CD14-positive monocyte (primary cell): ENCODE measurements around the gene ZCCHC14. TPM values are rescaled to one million over a fixed set of nuclear protein-coding genes. Genes with fewer than 3 reads are reported as not detected.

Experiments
- DNase-seq, 3 donors: peaks; one replicate each; pipeline ENCODE4 v3.0.0-alpha.2; 2011 to 2022
- H2AFZ ChIP-seq: 2 replicates; pipeline ENCODE4 v1.6.0; 2012; ENCODE audit warnings: mild to moderate bottlenecking, low read depth, low read length, inconsistent platforms; ENCODE audit not compliant: insufficient read depth, poor library complexity, severe bottlenecking
- H3K27ac ChIP-seq, 2 donors: 1 replicate in 1 of 2; 2 replicates in 1 of 2; pipeline ENCODE4 v1.5.1; 2012 to 2013; ENCODE audit warnings: low read length in 2 of 2, control low read depth in 1 of 2, inconsistent platforms in 1 of 2, low read depth in 1 of 2, mild to moderate bottlenecking in 1 of 2
- H3K27me3 ChIP-seq, 2 donors: one replicate each; pipeline versions ENCODE4 v1.6.0 to v1.6.1; 2011 to 2013; ENCODE audit warnings: low read length in 2 of 2; ENCODE audit not compliant: control insufficient read depth in 2 of 2, insufficient read depth in 2 of 2
- H3K36me3 ChIP-seq, 2 donors: replicated peaks in 1 of 2; 1 replicate in 1 of 2; 2 replicates in 1 of 2; pipeline versions ENCODE4 v1.5.1 to v1.6.1; 2012 to 2013; ENCODE audit warnings: low read length in 2 of 2, control low read depth in 1 of 2, inconsistent platforms in 1 of 2, mild to moderate bottlenecking in 1 of 2; ENCODE audit not compliant: insufficient read depth in 2 of 2, control insufficient read depth in 1 of 2
- H3K4me1 ChIP-seq, 2 donors: 1 replicate in 1 of 2; 2 replicates in 1 of 2; pipeline versions ENCODE4 v1.5.1 to v1.6.1; 2012 to 2013; ENCODE audit warnings: low read length in 2 of 2, control low read depth in 1 of 2, inconsistent platforms in 1 of 2, mild to moderate bottlenecking in 1 of 2, moderate library complexity in 1 of 2; ENCODE audit not compliant: insufficient read depth in 2 of 2, control insufficient read depth in 1 of 2
- H3K4me2 ChIP-seq: replicated peaks from 2 replicates; pipeline ENCODE3; 2012; ENCODE audit warnings: low read length, moderate library complexity, mild to moderate bottlenecking; ENCODE audit not compliant: poor library complexity, severe bottlenecking; ENCODE audit errors: extremely low read depth
- H3K4me3 ChIP-seq, 3 experiments: fragments of 200-600 bp in 1 of 3; sonication (generic) in 1 of 3; replicated peaks in 1 of 3; 1 replicate in 2 of 3; 2 replicates in 1 of 3; pipeline ENCODE4 v1.5.1; 2011 to 2013; ENCODE audit warnings: low read length in 3 of 3, mild to moderate bottlenecking in 3 of 3, control low read depth in 2 of 3, low read depth in 2 of 3, inconsistent platforms in 1 of 3, moderate library complexity in 1 of 3
- H3K79me2 ChIP-seq: 2 replicates; pipeline ENCODE4 v1.6.0; 2012; ENCODE audit warnings: mild to moderate bottlenecking, control low read depth, inconsistent platforms, low read length, moderate library complexity; ENCODE audit not compliant: insufficient read depth
- H3K9ac ChIP-seq: 2 replicates; pipeline ENCODE4 v1.6.0; 2017; ENCODE audit warnings: low read length, mild to moderate bottlenecking; ENCODE audit not compliant: insufficient read depth, poor library complexity, severe bottlenecking
- H3K9me3 ChIP-seq, 2 donors: replicated peaks in 1 of 2; 1 replicate in 1 of 2; 2 replicates in 1 of 2; pipeline versions ENCODE4 v1.5.1 to v1.6.1; 2012 to 2013; ENCODE audit warnings: low read length in 2 of 2, control low read depth in 1 of 2; ENCODE audit not compliant: control insufficient read depth in 1 of 2, insufficient read depth in 1 of 2
- H4K20me1 ChIP-seq: 2 replicates; pipeline ENCODE4 v1.6.0; 2012; ENCODE audit warnings: mild to moderate bottlenecking, low read length, control low read depth, moderate library complexity; ENCODE audit not compliant: insufficient read depth
- H3K27ac Mint-ChIP-seq, 7 donors: one replicate each; pipeline ENCODE4 v1.8.0; 2020; ENCODE audit warnings: mild to moderate bottlenecking in 7 of 7, mixed read lengths in 7 of 7, moderate library complexity in 6 of 7, inconsistent platforms in 2 of 7
- H3K27me3 Mint-ChIP-seq, 3 donors: one replicate each; pipeline ENCODE4 v1.8.0; 2021 to 2022; ENCODE audit warnings: low read depth in 3 of 3, mild to moderate bottlenecking in 3 of 3, mixed read lengths in 3 of 3, moderate library complexity in 3 of 3, inconsistent platforms in 1 of 3
- H3K36me3 Mint-ChIP-seq, 2 donors: one replicate each; pipeline ENCODE4 v1.8.0; 2020; ENCODE audit warnings: mixed read lengths in 2 of 2, inconsistent platforms in 1 of 2, mild to moderate bottlenecking in 1 of 2
- H3K4me1 Mint-ChIP-seq: one replicate; pipeline ENCODE4 v1.8.0; 2020; ENCODE audit warnings: mild to moderate bottlenecking, mixed read lengths
- H3K4me3 Mint-ChIP-seq, 2 donors: one replicate each; pipeline ENCODE4 v1.8.0; 2020; ENCODE audit warnings: mild to moderate bottlenecking in 2 of 2, mixed read lengths in 2 of 2, moderate library complexity in 1 of 2
- H3K9me3 Mint-ChIP-seq, 7 donors: one replicate each; pipeline ENCODE4 v1.8.0; 2020 to 2022; ENCODE audit warnings: mixed read lengths in 7 of 7, mild to moderate bottlenecking in 6 of 7, moderate library complexity in 6 of 7, inconsistent platforms in 2 of 7
- CTCF ChIP-seq: fragments of 200-600 bp; IDR thresholded peaks from one replicate; pipeline ENCODE4 v1.8.0; 2022; ENCODE audit warnings: antibody characterized with exemption, mild to moderate bottlenecking
- WGBS: methylation state at CpG from one replicate; pipeline ENCODE4 v1.1.5; 2013; ENCODE audit warnings: missing lambda C conversion rate; ENCODE audit not compliant: insufficient coverage; 5-methylcytosine and 5-hydroxymethylcytosine counted together
- intact Hi-C, 2 donors: fragments of 100-400 bp; cut with micrococcal nuclease; formaldehyde crosslinking; loops; one replicate each; pipeline versions ENCODE4 v1.15.0 to v1.15.1; 2023
- polyA plus RNA-seq, 3 donors: library from polyadenylated mRNA; depleted of rRNA in 1 of 3; unstranded in 2 of 3; stranded (reverse) in 1 of 3; fragments of 300-500 nt in 2 of 3; fragments of >200 nt in 1 of 3; fragmentation: Illumina TruSeq in 2 of 3; gene quantifications; 1 replicate in 2 of 3; 2 replicates in 1 of 3; pipeline ENCODE4 v1.2.3, GENCODE V29; 2012 to 2021

The ZCCHC14 gene
- polyA plus RNA-seq, 3 donors, result 0.11 to 4.0 (median 0.22) TPM

- Mint-ChIP-seq H3K27me3 (peaks cover 0 to 7% (median 6%) of the 10 kb centered on the region in 3 donors), H3K4me3 (peak overlapping the region; percentile 71 to 87), H3K9me3 (no peaks in the 10 kb centered on the region), H3K36me3 (no peaks in the 10 kb centered on the region), H3K4me1 (peaks cover 36% of the 10 kb centered on the region), H3K27ac (peak overlapping the region; percentile 91 to 97 (median 95))
- Histone ChIP-seq H3K36me3 (no peaks in the 10 kb centered on the region), H3K9ac (peak overlapping the region; percentile 66), H3K4me2 (peak overlapping the region; percentile 32), H4K20me1 (peaks cover 37% of the 10 kb centered on the region), H3K27me3 (no peaks in the 10 kb centered on the region), H3K79me2 (no peaks in the 10 kb centered on the region), H3K4me1 (peaks cover 29 to 32% of the 10 kb centered on the region in 2 donors), H3K4me3 (peak overlapping the region in 1 of 3 experiments; percentile 51), H2AFZ (no peak overlapping the region), H3K9me3 (no peaks in the 10 kb centered on the region), H3K27ac (peak overlapping the region; percentile 73 to 75)
- DNase-seq, result peak; percentile 64 to 80 (median 75)
- TF ChIP-seq CTCF, result no peak
- WGBS, result 0% methylated on average over 8 of the region's 8 CpGs
- intact Hi-C loops, result loop anchor here in 1 of 2 donors (2.0 kb wide), 1 partner anchor 27 kb away; the partner anchor contains the start of gene ZCCHC14
Measured at GRCh38 chr16:87465306-87465705, 27.5 kb downstream of the ZCCHC14 start.

GRCh38 chr16:87464691-87465300 lies 28.0 kb downstream of the ZCCHC14 start:
- Histone ChIP-seq H3K9ac (peak overlapping the region; percentile 66), H2AFZ (no peak overlapping the region), H3K4me1 (peaks cover 29 to 32% of the 10 kb centered on the region in 2 donors), H3K9me3 (no peaks in the 10 kb centered on the region), H3K36me3 (peaks cover 0 to 2% of the 10 kb centered on the region in 2 donors), H4K20me1 (peaks cover 37% of the 10 kb centered on the region), H3K4me3 (peak overlapping the region in 1 of 3 experiments; percentile 51), H3K27me3 (no peaks in the 10 kb centered on the region), H3K27ac (peak overlapping the region; percentile 73 to 75), H3K79me2 (no peaks in the 10 kb centered on the region), H3K4me2 (peak overlapping the region; percentile 32)
- Mint-ChIP-seq H3K4me3 (peak overlapping the region; percentile 71 to 87), H3K9me3 (no peaks in the 10 kb centered on the region), H3K27me3 (peaks cover 0 to 7% (median 6%) of the 10 kb centered on the region in 3 donors), H3K36me3 (peaks cover 2 to 5% of the 10 kb centered on the region in 2 donors), H3K27ac (peak overlapping the region; percentile 91 to 97 (median 95)), H3K4me1 (peaks cover 36% of the 10 kb centered on the region)
- WGBS, result 1% methylated on average over 8 of the region's 13 CpGs
- no peak for TF ChIP-seq CTCF
- intact Hi-C loops, result loop anchor here (2.0 to 5.0 kb wide), 2 partner anchors 28 to 43 kb away; partner anchors contain the start of gene ZCCHC14 (in 1 of the 2)
- DNase-seq, result peak; percentile 82 to 92 (median 84)
